GM12873 (cell line): ENCODE measurements around the gene MAN1C1.

Source experiments
- CTCF ChIP-seq: IDR thresholded peaks from 2 replicates; pipeline ENCODE4 v1.5.1; 2012; ENCODE audit warnings: low read depth, mild to moderate bottlenecking, moderate library complexity, low read length, control low read depth; ENCODE audit not compliant: insufficient read depth; ENCODE audit errors: missing control alignments

The MAN1C1 gene

GRCh38 chr1:25664357-25665199 is 48.0 kb downstream of the MAN1C1 start:
- no peak for TF ChIP-seq CTCF

- no peak for TF ChIP-seq CTCF
Measured at GRCh38 chr1:25666460-25666859, 49.9 kb downstream of the MAN1C1 start.

- no peak for TF ChIP-seq CTCF
Measured at GRCh38 chr1:25668931-25669573, 52.5 kb downstream of the MAN1C1 start.

GRCh38 chr1:25669781-25670567 is 53.4 kb downstream of the MAN1C1 start:
- TF ChIP-seq CTCF = no peak

- TF ChIP-seq CTCF = no peak
Measured at GRCh38 chr1:25671929-25672328, 55.3 kb downstream of the MAN1C1 start.

- no peak for TF ChIP-seq CTCF
Measured at GRCh38 chr1:25672763-25673409, 56.3 kb downstream of the MAN1C1 start.
